Measurements from ENCODE around the gene IL21R.

DNA sequence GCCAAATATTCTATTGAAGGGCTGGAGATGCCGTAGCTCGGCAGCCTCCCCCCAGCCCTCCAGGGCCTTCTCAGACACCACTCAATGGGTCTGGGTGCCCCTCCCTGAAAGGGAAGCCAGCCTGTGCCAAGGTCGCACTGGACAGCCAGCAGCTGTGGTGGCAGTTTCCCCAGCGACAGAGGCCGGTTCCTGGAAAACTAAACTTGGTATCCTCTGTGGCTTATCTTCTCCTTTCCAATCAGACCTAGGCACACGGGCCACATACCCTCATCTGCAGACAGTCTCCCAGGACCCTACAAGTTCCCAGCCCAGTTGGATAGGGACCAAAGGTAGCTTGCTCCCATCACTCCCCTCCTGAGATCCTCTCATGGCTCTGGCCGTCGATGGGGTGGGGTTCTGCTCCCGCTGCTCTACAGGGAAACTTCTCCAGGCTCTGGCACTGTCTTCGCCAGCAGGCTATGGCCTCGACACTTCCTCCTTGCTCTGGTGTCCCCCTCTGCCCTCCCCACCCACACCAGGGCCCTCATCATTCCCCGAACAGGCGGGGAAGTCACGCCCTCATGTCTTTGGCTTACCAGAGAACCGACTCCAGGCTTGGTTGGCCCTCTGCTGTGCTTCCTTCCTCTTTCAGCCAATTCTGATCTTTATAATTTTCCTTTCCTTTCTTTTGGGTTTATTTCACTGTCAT, 18.3 kb upstream of the IL21R start:
- TF ChIP-seq CTCF (conservative IDR thresholded peaks at IDR 0.05) (no peak), ZFX (IDR thresholded peaks at IDR 0.05) (no peak)
